Mesenchymal stem cell (in vitro differentiated cells and primary cell): ENCODE measurements around the gene NUBPL.

Experiments used
- DNase-seq: peaks from one replicate; pipeline ENCODE4 v3.0.0-alpha.2; 2013
- H2AFZ ChIP-seq: one replicate; pipeline ENCODE4 v1.6.1; 2013; ENCODE audit warnings: low read depth, mild to moderate bottlenecking, control low read depth, inconsistent platforms, low read length, moderate library complexity
- H2AK5ac ChIP-seq: 2 replicates; pipeline ENCODE4 v1.6.1; 2013; ENCODE audit warnings: low read length, moderate library complexity, mild to moderate bottlenecking, inconsistent platforms; ENCODE audit not compliant: severe bottlenecking
- H2BK120ac ChIP-seq: one replicate; pipeline ENCODE4 v1.6.1; 2013; ENCODE audit warnings: low read depth, mild to moderate bottlenecking, inconsistent platforms, low read length, moderate library complexity
- H2BK12ac ChIP-seq, 2 experiments: one replicate each; pipeline ENCODE4 v1.6.1; 2013; ENCODE audit warnings: inconsistent platforms in 2 of 2, low read length in 2 of 2, mild to moderate bottlenecking in 2 of 2, moderate library complexity in 2 of 2, control low read depth in 1 of 2
- H2BK15ac ChIP-seq: one replicate; pipeline ENCODE4 v1.6.1; 2013; ENCODE audit warnings: mild to moderate bottlenecking, low read depth, inconsistent platforms; ENCODE audit not compliant: poor library complexity, severe bottlenecking
- H2BK5ac ChIP-seq: 2 replicates; pipeline ENCODE4 v1.6.1; 2013; ENCODE audit warnings: low read depth, mild to moderate bottlenecking, low read length, control low read depth, inconsistent platforms; ENCODE audit not compliant: poor library complexity, severe bottlenecking
- H3K14ac ChIP-seq, 2 experiments: one replicate each; pipeline ENCODE4 v1.6.1; 2013; ENCODE audit warnings: inconsistent platforms in 2 of 2, low read length in 2 of 2, control low read depth in 1 of 2, mild to moderate bottlenecking in 1 of 2, moderate library complexity in 1 of 2
- H3K18ac ChIP-seq, 2 experiments: one replicate each; pipeline ENCODE4 v1.6.1; 2013; ENCODE audit warnings: inconsistent platforms in 2 of 2, low read length in 2 of 2, control low read depth in 1 of 2, low read depth in 1 of 2, mild to moderate bottlenecking in 1 of 2
- H3K23ac ChIP-seq, 2 experiments: one replicate each; pipeline ENCODE4 v1.6.1; 2013; ENCODE audit warnings: inconsistent platforms in 2 of 2, low read length in 2 of 2, mild to moderate bottlenecking in 2 of 2, moderate library complexity in 2 of 2, control low read depth in 1 of 2
- H3K27ac ChIP-seq: 2 replicates; pipeline ENCODE4 v1.5.1; 2013; ENCODE audit warnings: mild to moderate bottlenecking, moderate library complexity, low read length, control low read depth, inconsistent platforms; ENCODE audit not compliant: poor library complexity, severe bottlenecking
- H3K27me3 ChIP-seq, 2 experiments: 2 replicates each; pipeline versions ENCODE4 v1.6.1 to v1.7.0; 2013; ENCODE audit warnings: low read length in 2 of 2, mild to moderate bottlenecking in 2 of 2, moderate library complexity in 2 of 2, control low read depth in 1 of 2, inconsistent platforms in 1 of 2; ENCODE audit not compliant: control insufficient read depth in 1 of 2, insufficient read depth in 1 of 2
- H3K36me3 ChIP-seq, 2 experiments: 2 replicates each; pipeline versions ENCODE4 v1.6.1 to v1.7.0; 2013; ENCODE audit warnings: low read length in 2 of 2, control low read depth in 1 of 2, inconsistent platforms in 1 of 2, low read depth in 1 of 2, mild to moderate bottlenecking in 1 of 2; ENCODE audit not compliant: insufficient read depth in 2 of 2, control insufficient read depth in 1 of 2
- H3K4ac ChIP-seq, 2 experiments: one replicate each; pipeline ENCODE4 v1.6.1; 2013; ENCODE audit warnings: inconsistent platforms in 2 of 2, low read length in 2 of 2, mild to moderate bottlenecking in 2 of 2, moderate library complexity in 2 of 2, control low read depth in 1 of 2, low read depth in 1 of 2
- H3K4me1 ChIP-seq: 2 replicates; pipeline ENCODE4 v1.6.1; 2013; ENCODE audit warnings: low read depth, low read length, control low read depth; ENCODE audit not compliant: control insufficient read depth, insufficient read depth
- H3K4me2 ChIP-seq: 2 replicates; pipeline ENCODE4 v1.6.1; 2013; ENCODE audit warnings: low read length, mild to moderate bottlenecking, inconsistent platforms; ENCODE audit not compliant: poor library complexity, severe bottlenecking
- H3K4me3 ChIP-seq, 2 experiments: 2 replicates each; pipeline versions ENCODE4 v1.5.1 to v1.7.0; 2013; ENCODE audit warnings: low read length in 2 of 2, mild to moderate bottlenecking in 2 of 2, control low read depth in 1 of 2, low read depth in 1 of 2; ENCODE audit not compliant: insufficient read depth in 1 of 2
- H3K79me1 ChIP-seq: replicated peaks from 2 replicates; pipeline ENCODE4 v1.6.1; 2013; ENCODE audit warnings: mild to moderate bottlenecking, control low read depth, low read length, inconsistent platforms; ENCODE audit not compliant: poor library complexity, severe bottlenecking
- H3K9ac ChIP-seq: 2 replicates; pipeline ENCODE4 v1.7.0; 2013; ENCODE audit warnings: mild to moderate bottlenecking, low read length, moderate library complexity
- H3K9me3 ChIP-seq: 2 replicates; pipeline ENCODE4 v1.7.0; 2013; ENCODE audit warnings: mild to moderate bottlenecking, low read length; ENCODE audit not compliant: control insufficient read depth
- H4K8ac ChIP-seq: one replicate; pipeline ENCODE4 v1.6.1; 2013; ENCODE audit warnings: inconsistent platforms, mild to moderate bottlenecking, low read length, moderate library complexity
- H4K91ac ChIP-seq: one replicate; pipeline ENCODE4 v1.6.1; 2013; ENCODE audit warnings: mild to moderate bottlenecking, low read length, inconsistent platforms
- WGBS: methylation state at CpG from one replicate; pipeline ENCODE4 v1.1.7; 2013; ENCODE audit warnings: mixed read lengths; 5-methylcytosine and 5-hydroxymethylcytosine counted together

NUBPL gene

GRCh38 chr14:31566456-31566855, 5.3 kb downstream of the NUBPL start:
- Histone ChIP-seq H3K36me3 (no peaks in the 10 kb centered on the region), H2BK120ac (no peak overlapping the region), H2BK12ac (no peak overlapping the region), H3K23ac (no peak overlapping the region), H2AFZ (no peak overlapping the region), H3K79me1 (peaks cover 1% of the 10 kb centered on the region), H3K4me1 (no peaks in the 10 kb centered on the region), H2BK5ac (no peak overlapping the region), H3K14ac (no peak overlapping the region), H3K4ac (no peak overlapping the region), H3K4me3 (no peak overlapping the region), H2AK5ac (no peak overlapping the region), H3K9me3 (no peaks in the 10 kb centered on the region), H3K18ac (no peak overlapping the region), H4K91ac (no peak overlapping the region), H3K9ac (no peak overlapping the region), H3K4me2 (no peak overlapping the region), H2BK15ac (no peak overlapping the region), H3K27ac (no peak overlapping the region), H3K27me3 (no peaks in the 10 kb centered on the region), H4K8ac (no peak overlapping the region)
- 98% methylated on average over 1 of the region's 1 CpG for WGBS
- DNase-seq = no peak

- Histone ChIP-seq H2BK12ac (no peak overlapping the region), H3K4me1 (no peaks in the 10 kb centered on the region), H3K79me1 (no peaks in the 10 kb centered on the region), H3K4ac (no peak overlapping the region), H2AK5ac (no peak overlapping the region), H3K36me3 (no peaks in the 10 kb centered on the region), H2AFZ (no peak overlapping the region), H3K23ac (no peak overlapping the region), H3K27ac (no peak overlapping the region), H3K4me2 (no peak overlapping the region), H4K8ac (no peak overlapping the region), H2BK5ac (no peak overlapping the region), H3K14ac (no peak overlapping the region), H2BK120ac (no peak overlapping the region), H4K91ac (no peak overlapping the region), H3K4me3 (peak overlapping the region in 1 of 2 experiments; percentile 40), H2BK15ac (no peak overlapping the region), H3K9ac (peak overlapping the region; percentile 69), H3K27me3 (no peaks in the 10 kb centered on the region), H3K18ac (no peak overlapping the region), H3K9me3 (no peaks in the 10 kb centered on the region)
- WGBS = 100% methylated on average over 1 of the region's 2 CpGs
- DNase-seq = no peak
Observed at GRCh38 chr14:31567655-31568054, 6.5 kb downstream of the NUBPL start.

- Histone ChIP-seq H3K4me3 (peak overlapping the region in 1 of 2 experiments; percentile 40), H3K18ac (no peak overlapping the region), H3K27ac (no peak overlapping the region), H3K4me2 (no peak overlapping the region), H2BK12ac (no peak overlapping the region), H3K27me3 (no peaks in the 10 kb centered on the region), H3K79me1 (no peaks in the 10 kb centered on the region), H3K4ac (no peak overlapping the region), H3K9me3 (no peaks in the 10 kb centered on the region), H3K23ac (no peak overlapping the region), H2BK120ac (no peak overlapping the region), H2BK5ac (no peak overlapping the region), H4K91ac (no peak overlapping the region), H2BK15ac (no peak overlapping the region), H2AK5ac (no peak overlapping the region), H4K8ac (no peak overlapping the region), H3K9ac (peak overlapping the region; percentile 69), H3K4me1 (no peaks in the 10 kb centered on the region), H3K14ac (no peak overlapping the region), H3K36me3 (no peaks in the 10 kb centered on the region), H2AFZ (no peak overlapping the region)
- DNase-seq = peak; percentile 67
- WGBS = 71% methylated on average over 1 of the region's 5 CpGs
Observed at GRCh38 chr14:31568161-31568560, 7.0 kb downstream of the NUBPL start.

GRCh38 chr14:31568671-31569070, 7.5 kb downstream of the NUBPL start:
- H2BK15ac ChIP-seq = no peak overlapping the region
- H3K14ac ChIP-seq = no peak overlapping the region
- no peak overlapping the region for H4K8ac ChIP-seq
- H3K18ac ChIP-seq = no peak overlapping the region
- no peak overlapping the region for H3K4me2 ChIP-seq
- H3K27me3 ChIP-seq = no peaks in the 10 kb centered on the region
- no peak overlapping the region for H3K23ac ChIP-seq
- H3K27ac ChIP-seq = no peak overlapping the region
- H2BK12ac ChIP-seq = no peak overlapping the region
- no peaks in the 10 kb centered on the region for H3K9me3 ChIP-seq
- H3K4me3 ChIP-seq = no peak overlapping the region
- no peak overlapping the region for H4K91ac ChIP-seq
- no peak overlapping the region for H2AK5ac ChIP-seq
- no peaks in the 10 kb centered on the region for H3K79me1 ChIP-seq
- DNase-seq = peak; percentile 66
- H3K4ac ChIP-seq = no peak overlapping the region
- WGBS = no CpG with 5 or more reads among the region's 1 CpG
- H2AFZ ChIP-seq = no peak overlapping the region
- H3K36me3 ChIP-seq = no peaks in the 10 kb centered on the region
- H3K9ac ChIP-seq = peak overlapping the region; percentile 69
- no peak overlapping the region for H2BK120ac ChIP-seq
- no peaks in the 10 kb centered on the region for H3K4me1 ChIP-seq
- H2BK5ac ChIP-seq = no peak overlapping the region
